Spleen (tissue), 7 donors: ENCODE measurements around the gene PSMG2.

Experiments
- POLR2A ChIP-seq, 3 donors: fragments of 450-650 bp; IDR thresholded peaks; one replicate each; pipeline ENCODE4 v1.5.1; 2017; ENCODE audit warnings: antibody characterized with exemption in 3 of 3, mild to moderate bottlenecking in 1 of 3
- TF ChIP-seq, protein P1 (sequence below), 11 experiments: fragments of 200-600 bp in 7 of 11; fragments of 450-650 bp in 4 of 11; sonication (generic) in 4 of 11; IDR thresholded peaks in 8 of 11; conservative IDR thresholded peaks in 3 of 11; 1 replicate in 7 of 11; 2 replicates in 4 of 11; pipeline versions ENCODE4 v1.4.0 to v1.8.0; 2016 to 2021; ENCODE audit warnings: antibody characterized with exemption in 11 of 11, inconsistent platforms in 4 of 11, mild to moderate bottlenecking in 1 of 11
- donor health status: DM: no; HTN: no; CAD: no; lungs with moderate emphysema.
- donor health status: DM: no; HTN: no; CAD: no.
- donor health status: DM: no; HTN: no; CAD: no.

GRCh38 chr18:12711446-12711845 lies 8.6 kb downstream of the PSMG2 start:
- no peak for TF ChIP-seq POLR2A (IDR thresholded peaks at IDR 0.05)
- TF ChIP-seq, protein P1, sequence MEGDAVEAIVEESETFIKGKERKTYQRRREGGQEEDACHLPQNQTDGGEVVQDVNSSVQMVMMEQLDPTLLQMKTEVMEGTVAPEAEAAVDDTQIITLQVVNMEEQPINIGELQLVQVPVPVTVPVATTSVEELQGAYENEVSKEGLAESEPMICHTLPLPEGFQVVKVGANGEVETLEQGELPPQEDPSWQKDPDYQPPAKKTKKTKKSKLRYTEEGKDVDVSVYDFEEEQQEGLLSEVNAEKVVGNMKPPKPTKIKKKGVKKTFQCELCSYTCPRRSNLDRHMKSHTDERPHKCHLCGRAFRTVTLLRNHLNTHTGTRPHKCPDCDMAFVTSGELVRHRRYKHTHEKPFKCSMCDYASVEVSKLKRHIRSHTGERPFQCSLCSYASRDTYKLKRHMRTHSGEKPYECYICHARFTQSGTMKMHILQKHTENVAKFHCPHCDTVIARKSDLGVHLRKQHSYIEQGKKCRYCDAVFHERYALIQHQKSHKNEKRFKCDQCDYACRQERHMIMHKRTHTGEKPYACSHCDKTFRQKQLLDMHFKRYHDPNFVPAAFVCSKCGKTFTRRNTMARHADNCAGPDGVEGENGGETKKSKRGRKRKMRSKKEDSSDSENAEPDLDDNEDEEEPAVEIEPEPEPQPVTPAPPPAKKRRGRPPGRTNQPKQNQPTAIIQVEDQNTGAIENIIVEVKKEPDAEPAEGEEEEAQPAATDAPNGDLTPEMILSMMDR (IDR thresholded peaks at IDR 0.05 in 8 of 11, conservative IDR thresholded peaks at IDR 0.05 in 3 of 11): no peak
